K562 (cell line): Measurements from ENCODE around the gene LPCAT1. TPM values are rescaled to one million over a fixed set of nuclear protein-coding genes. Genes with fewer than 3 reads are reported as not detected.

Source experiments
- ATAC-seq: fragments of 200-7000 bp; cut with Tn5 transposase; 3 replicates; pipeline ENCODE4 v1.9.1; 2020; ENCODE audit warnings: moderate library complexity
- BruUV-seq: library from RNA; stranded (reverse); fragments of 400-500 nt; replicated peaks from 2 replicates; lab custom pipeline; 2021; lab: Mats Ljungman, UMichigan
- CTCF ChIA-PET: fragments of 300-600 bp; formaldehyde crosslinking; extraction: SDS; loops from one replicate; lab custom pipeline; 2021; ENCODE audit warnings: low intra/inter-chr PET ratio; lab: Yijun Ruan, JAX
- POLR2A ChIA-PET: fragments of 300-600, 350-650 bp; sonication (Branson Sonifier 250); formaldehyde crosslinking; extraction: SDS; loops from one replicate; lab custom pipeline; 2021; ENCODE audit warnings: antibody characterized with exemption, inconsistent platforms; lab: Yijun Ruan, JAX
- DNase-seq, 4 experiments: peaks; one replicate each; pipeline versions ENCODE4 v3.0.0 to v3.0.0-alpha.2; 2011 to 2018; ENCODE audit warnings: low spot score in 3 of 4, mixed read lengths in 3 of 4; ENCODE audit errors: extremely low read depth in 1 of 4
- FAIRE-seq: peaks from 2 replicates; lab custom pipeline; 2011; peaks lifted over from hg19 to GRCh38; lab: Jason Lieb, UNC
- H2AFZ ChIP-seq: 2 replicates; pipeline ENCODE4 v1.6.0; 2011; ENCODE audit warnings: low read depth, low read length, control low read depth, inconsistent platforms
- H3K27ac ChIP-seq: fragments of 200-600 bp; 3 replicates; pipeline ENCODE4 v1.8.0; 2011; ENCODE audit warnings: low read depth, mild to moderate bottlenecking, control low read depth, inconsistent platforms, low read length, moderate library complexity, mixed read lengths; ENCODE audit errors: extremely low read depth
- H3K27me3 ChIP-seq, 2 experiments: fragments of 300-600 bp in 1 of 2; 2 replicates in 1 of 2; 3 replicates in 1 of 2; pipeline versions ENCODE4 v1.6.0 to v1.8.0; 2011; ENCODE audit warnings: inconsistent platforms in 2 of 2, low read length in 2 of 2, mild to moderate bottlenecking in 1 of 2, mixed read lengths in 1 of 2, moderate library complexity in 1 of 2; ENCODE audit not compliant: control insufficient read depth in 2 of 2, insufficient read depth in 2 of 2
- H3K36me3 ChIP-seq: fragments of 300-600 bp; 3 replicates; pipeline ENCODE4 v1.8.0; 2011; ENCODE audit warnings: mild to moderate bottlenecking, low read length, inconsistent platforms; ENCODE audit not compliant: control insufficient read depth, insufficient read depth
- H3K4me1 ChIP-seq, 2 experiments: fragments of 200-600 bp in 1 of 2; replicated peaks in 1 of 2; 2 replicates in 1 of 2; 3 replicates in 1 of 2; pipeline versions ENCODE4 v1.5.1 to v1.8.0; 2011; ENCODE audit warnings: inconsistent platforms in 2 of 2, low read length in 2 of 2, mild to moderate bottlenecking in 1 of 2, mixed read lengths in 1 of 2, moderate library complexity in 1 of 2; ENCODE audit not compliant: control insufficient read depth in 2 of 2, insufficient read depth in 2 of 2
- H3K4me2 ChIP-seq: 2 replicates; pipeline ENCODE4 v1.6.1; 2011; ENCODE audit warnings: low read length, control low read depth, inconsistent platforms, mixed read lengths; ENCODE audit not compliant: insufficient read depth
- H3K4me3 ChIP-seq: fragments of 200-600 bp; sonication (generic), shearing (Covaris generic); 2 replicates; pipeline ENCODE4 v1.5.1; 2016; ENCODE audit warnings: control low read depth, inconsistent platforms
- H3K79me2 ChIP-seq: fragments of 200-600 bp; 3 replicates; pipeline ENCODE4 v1.8.0; 2011; ENCODE audit warnings: low read length, inconsistent platforms; ENCODE audit not compliant: control insufficient read depth, insufficient read depth
- H3K9ac ChIP-seq, 2 experiments: 2 replicates each; pipeline versions ENCODE4 v1.6.0 to v1.6.1; 2011; ENCODE audit warnings: low read depth in 2 of 2, low read length in 2 of 2, control low read depth in 1 of 2, inconsistent platforms in 1 of 2, mild to moderate bottlenecking in 1 of 2, mixed read lengths in 1 of 2; ENCODE audit not compliant: insufficient read depth in 1 of 2
- H3K9me1 ChIP-seq: one replicate; pipeline ENCODE4 v1.6.0; 2011; ENCODE audit warnings: inconsistent platforms, mild to moderate bottlenecking, low read length, moderate library complexity; ENCODE audit not compliant: control insufficient read depth, insufficient read depth
- H3K9me3 ChIP-seq: replicated peaks from 2 replicates; pipeline ENCODE4 v1.5.1; 2011; ENCODE audit warnings: low read depth, low read length, inconsistent platforms; ENCODE audit not compliant: control insufficient read depth, insufficient read depth
- H4K20me1 ChIP-seq: replicated peaks from 2 replicates; pipeline ENCODE4 v1.6.1; 2011; ENCODE audit warnings: low read length, inconsistent platforms, mixed read lengths; ENCODE audit not compliant: control insufficient read depth, insufficient read depth
- EP300 ChIP-seq: IDR thresholded peaks from 2 replicates; pipeline ENCODE4 v1.6.1; 2012; ENCODE audit warnings: low read length, improper control_type of control experiment
- IRF1 ChIP-seq: sonication (generic); formaldehyde crosslinking; IDR thresholded peaks from 2 replicates; pipeline ENCODE4 v1.8.0; 2022; ENCODE audit warnings: missing genetic modification reagents, mild to moderate bottlenecking, borderline replicate concordance
- IRF9 ChIP-seq: fragments of 450-650 bp; IDR thresholded peaks from 2 replicates; pipeline ENCODE4 v1.6.1; 2016; ENCODE audit warnings: missing biosample characterization, missing genetic modification characterization
- NR4A1 ChIP-seq, 2 experiments: fragments of 250-450 bp in 1 of 2; fragments of 450-650 bp in 1 of 2; sonication (Bioruptor Pico) in 1 of 2; IDR thresholded peaks; 2 replicates each; pipeline versions ENCODE4 v1.4.0 to v1.6.1; 2016 to 2020; ENCODE audit warnings: mild to moderate bottlenecking in 2 of 2, missing compliant biosample characterization in 1 of 2, missing genetic modification characterization in 1 of 2, moderate library complexity in 1 of 2
- PHF8 ChIP-seq: fragments of 200-600 bp; sonication (generic); IDR thresholded peaks from 2 replicates; pipeline ENCODE4 v1.6.1; 2012; ENCODE audit warnings: mixed run types, mild to moderate bottlenecking, inconsistent platforms, low read length, moderate library complexity, borderline replicate concordance
- RAD21 ChIP-seq, 2 experiments: fragments of 250-450 bp in 1 of 2; fragments of 450-650 bp in 1 of 2; sonication (Bioruptor Pico) in 1 of 2; formaldehyde crosslinking in 1 of 2; IDR thresholded peaks in 1 of 2; conservative IDR thresholded peaks in 1 of 2; 2 replicates each; pipeline versions ENCODE4 v1.4.0 to v1.8.0; 2020 to 2022; ENCODE audit warnings: mild to moderate bottlenecking in 2 of 2, moderate library complexity in 1 of 2
- TCF3 ChIP-seq: sonication (generic); formaldehyde crosslinking; IDR thresholded peaks from 2 replicates; pipeline ENCODE4 v1.4.0; 2020; ENCODE audit warnings: mild to moderate bottlenecking, missing genetic modification reagents
- TFAM ChIP-seq: fragments of 250-450 bp; sonication (Bioruptor Pico); conservative IDR thresholded peaks from 2 replicates; pipeline ENCODE4 v1.5.0; 2021; ENCODE audit warnings: mild to moderate bottlenecking, moderate library complexity
- ZNF197 ChIP-seq: fragments of 200-800 bp; sonication (Bioruptor generic); IDR thresholded peaks from 2 replicates; pipeline ENCODE4 v1.6.1; 2016; ENCODE audit warnings: low read depth, missing genetic modification characterization, missing compliant biosample characterization
- ZNF239 ChIP-seq: fragments of 250-450 bp; sonication (Bioruptor Pico); IDR thresholded peaks from 2 replicates; pipeline ENCODE4 v1.4.0; 2020; ENCODE audit warnings: mild to moderate bottlenecking
- WGBS: fragments of 100-300 bp; shearing (Covaris generic); methylation state at CpG from one replicate; pipeline ENCODE4 v1.1.6; 2016; ENCODE audit warnings: low coverage, mixed read lengths; ENCODE audit not compliant: insufficient coverage; ENCODE audit errors: missing lambda C conversion rate; 5-methylcytosine and 5-hydroxymethylcytosine counted together
- in situ Hi-C: fragments of 300-500 bp; cut with MboI; formaldehyde crosslinking; loops from 4 replicates; pipeline ENCODE4 v1.15.0; 2018; ENCODE audit warnings: inconsistent platforms, mixed read lengths
- intact Hi-C: fragments of 100-400 bp; cut with micrococcal nuclease; formaldehyde crosslinking; loops from 2 replicates; pipeline ENCODE4 v1.14.2; 2022
- polyA plus RNA-seq, 8 experiments: library from polyadenylated mRNA; depleted of rRNA in 4 of 8; stranded (reverse) in 5 of 8; unstranded in 3 of 8; fragments of >200 nt; fragmentation: Nextera tagmentation in 2 of 8; fragmentation: Illumina TruSeq in 1 of 8; extraction: Ambion mirVana in 2 of 8; extraction: Trizol in 1 of 8; gene quantifications; 2 replicates each; pipeline versions ENCODE4 v1.2.1 to v1.2.3, GENCODE V29; 2011 to 2014; ENCODE audit warnings: inconsistent platforms in 1 of 8, missing spikeins in 1 of 8
- total RNA-seq, 7 experiments: library from RNA; depleted of rRNA in 6 of 7; stranded (reverse); fragments of >200 nt in 6 of 7; fragmentation: Illumina TruSeq in 2 of 7; extraction: Trizol in 2 of 7; gene quantifications; 2 replicates each; pipeline versions ENCODE4 v1.2.1 to v1.2.3, GENCODE V29; 2011 to 2021; ENCODE audit warnings: low replicate concordance in 1 of 7

LPCAT1 gene
- total and polyA plus RNA-seq, 9 of the 15 experiments (the other 6 are each of a cell fraction or from before 2014, with no cell fraction given), result 0.14 to 18.4 (median 13.9) TPM

- BruUV-seq, result no TSS peak
- no peak for FAIRE-seq
- no peak for DNase-seq
- in situ Hi-C loops, result no loop called here
- Histone ChIP-seq H2AFZ (no peak overlapping the region), H3K36me3 (peaks cover 9% of the 10 kb centered on the region; the same call in 1 of the 3 replicates), H3K9me1 (no peaks in the 10 kb centered on the region), H3K79me2 (peaks cover 7% of the 10 kb centered on the region; the same call in 1 of the 3 replicates), H3K4me2 (no peak overlapping the region), H3K9me3 (no peaks in the 10 kb centered on the region), H3K27ac (no peak overlapping the region), H3K9ac (no peak overlapping the region), H4K20me1 (peaks cover 29% of the 10 kb centered on the region), H3K4me3 (no peak overlapping the region), H3K27me3 (no peaks in the 10 kb centered on the region), H3K4me1 (peaks cover 10 to 52% of the 10 kb centered on the region in 2 experiments; a peak in 4 of 5 replicates)
- WGBS, result 65% methylated on average over 19 of the region's 20 CpGs
- ChIA-PET POLR2A (interaction anchor here (1.0 kb wide), 1 partner anchor 9 kb away, joined by 5 read pairs; no protein-coding TSS in a partner anchor), CTCF (no interaction called here)
- ATAC-seq, result no peak
- no peak for TF ChIP-seq PHF8
- TF ChIP-seq RAD21 (CRISPR knock-in tag; conservative IDR thresholded peaks at IDR 0.05 in 1 of 2, IDR thresholded peaks at IDR 0.05 in 1 of 2), result no peak
- TF ChIP-seq ZNF239, result no peak
- no peak for TF ChIP-seq IRF9
- TF ChIP-seq TFAM, result no peak
- no peak for TF ChIP-seq ZNF197 (CRISPR knock-in tag)
- TF ChIP-seq NR4A1 (CRISPR knock-in tag; IDR thresholded peaks at IDR 0.05), result no peak
- TF ChIP-seq NR4A1 (tag; IDR thresholded peaks at IDR 0.05), result no peak
- no peak for TF ChIP-seq IRF1
- no peak for TF ChIP-seq EP300
- TF ChIP-seq TCF3 (CRISPR knock-in tag), result no peak
- intact Hi-C loops, result no loop called here
These were observed 5.9 kb downstream of the LPCAT1 start for GRCh38 chr5:1517838-1518237.
